H1 (cell line): ENCODE data around the gene SLC15A3. TPM values are rescaled to one million over a fixed set of nuclear protein-coding genes. Genes with fewer than 3 reads are reported as not detected.

Experiments
- CTCF ChIA-PET: fragments of 300-600 bp; sonication (Branson Sonifier 250); formaldehyde crosslinking; loops from one replicate; lab custom pipeline; 2021; ENCODE audit not compliant: partially characterized antibody; lab: Charles Lee
- POLR2A ChIA-PET: fragments of 300-600 bp; sonication (Branson Sonifier 250); formaldehyde crosslinking; loops from one replicate; lab custom pipeline; 2021; ENCODE audit warnings: inconsistent platforms; ENCODE audit not compliant: partially characterized antibody; lab: Charles Lee
- DNase-seq, 2 experiments: peaks; one replicate each; pipeline versions ENCODE4 v3.0.0 to v3.0.0-alpha.2; 2010 to 2022; ENCODE audit warnings: low spot score in 2 of 2, low read depth in 1 of 2, mixed read lengths in 1 of 2
- FAIRE-seq: peaks from 2 replicates; lab custom pipeline; 2011; peaks lifted over from hg19 to GRCh38; lab: Jason Lieb, UNC
- H2AFZ ChIP-seq: 2 replicates; pipeline ENCODE4 v1.8.1; 2012; ENCODE audit warnings: low read length, inconsistent platforms
- H2AK5ac ChIP-seq: 2 replicates; pipeline ENCODE4 v1.6.1; 2013; ENCODE audit warnings: low read depth, low read length
- H2BK120ac ChIP-seq: replicated peaks from 2 replicates; pipeline ENCODE3; 2013; ENCODE audit warnings: low read depth, low read length, inconsistent platforms
- H2BK12ac ChIP-seq: 2 replicates; pipeline ENCODE4 v1.6.1; 2013; ENCODE audit warnings: low read depth, low read length
- H2BK15ac ChIP-seq: 2 replicates; pipeline ENCODE4 v1.6.1; 2013; ENCODE audit warnings: low read length
- H2BK20ac ChIP-seq: 2 replicates; pipeline ENCODE4 v1.6.1; 2013; ENCODE audit warnings: low read length
- H2BK5ac ChIP-seq: 2 replicates; pipeline ENCODE4 v1.6.1; 2013; ENCODE audit warnings: low read depth, low read length
- H3K14ac ChIP-seq: 2 replicates; pipeline ENCODE4 v1.6.1; 2013; ENCODE audit warnings: inconsistent platforms; ENCODE audit not compliant: insufficient read length
- H3K18ac ChIP-seq: 2 replicates; pipeline ENCODE4 v1.6.1; 2013; ENCODE audit warnings: low read length; ENCODE audit errors: extremely low read depth
- H3K23ac ChIP-seq: 2 replicates; pipeline ENCODE4 v1.6.1; 2013; ENCODE audit warnings: inconsistent platforms; ENCODE audit not compliant: insufficient read length
- H3K23me2 ChIP-seq: 2 replicates; pipeline ENCODE4 v1.6.1; 2013; ENCODE audit warnings: low read depth, low read length
- H3K27ac ChIP-seq: 2 replicates; pipeline ENCODE4 v1.6.1; 2011; ENCODE audit warnings: low read depth, low read length, inconsistent platforms
- H3K27me3 ChIP-seq, 4 experiments: replicated peaks in 1 of 4; 1 replicate in 1 of 4; 2 replicates in 3 of 4; pipeline versions ENCODE4 v1.6.1 to v1.8.1; 2011 to 2013; ENCODE audit warnings: low read length in 3 of 4, mild to moderate bottlenecking in 3 of 4, inconsistent platforms in 2 of 4, mixed read lengths in 2 of 4, moderate library complexity in 1 of 4; ENCODE audit not compliant: control insufficient read depth in 3 of 4, insufficient read depth in 3 of 4; ENCODE audit errors: extremely low read depth in 1 of 4
- H3K36me3 ChIP-seq, 4 experiments: 2 replicates each; pipeline versions ENCODE4 v1.6.1 to v1.8.1; 2011 to 2013; ENCODE audit warnings: mild to moderate bottlenecking in 4 of 4, low read length in 3 of 4, moderate library complexity in 2 of 4, control low read depth in 1 of 4, inconsistent platforms in 1 of 4; ENCODE audit not compliant: insufficient read depth in 4 of 4, control insufficient read depth in 2 of 4
- H3K4ac ChIP-seq: replicated peaks from 2 replicates; pipeline ENCODE3; 2013; ENCODE audit warnings: low read length, low read depth, mixed read lengths, inconsistent platforms; ENCODE audit not compliant: insufficient read length
- H3K4me1 ChIP-seq, 4 experiments: replicated peaks in 1 of 4; 1 replicate in 1 of 4; 2 replicates in 3 of 4; pipeline versions ENCODE4 v1.6.1 to v1.8.1; 2011 to 2013; ENCODE audit warnings: low read length in 3 of 4, inconsistent platforms in 2 of 4, mixed read lengths in 1 of 4; ENCODE audit not compliant: insufficient read depth in 4 of 4, control insufficient read depth in 3 of 4
- H3K4me2 ChIP-seq, 2 experiments: 2 replicates each; pipeline versions ENCODE4 v1.6.1 to v1.8.1; 2011 to 2013; ENCODE audit warnings: low read depth in 2 of 2, low read length in 2 of 2, control low read depth in 1 of 2, inconsistent platforms in 1 of 2, mild to moderate bottlenecking in 1 of 2; ENCODE audit not compliant: insufficient read depth in 1 of 2
- H3K4me3 ChIP-seq, 4 experiments: fragments of 200-600, 300-600 bp in 1 of 4; sonication (generic), shearing (Covaris generic), sonication (Bioruptor Twin) in 1 of 4; 2 replicates each; pipeline versions ENCODE4 v1.5.1 to v1.8.1; 2011 to 2016; ENCODE audit warnings: low read length in 4 of 4, low read depth in 3 of 4, control low read depth in 2 of 4, inconsistent platforms in 2 of 4, mild to moderate bottlenecking in 2 of 4, mixed read lengths in 1 of 4, moderate library complexity in 1 of 4; ENCODE audit not compliant: insufficient read depth in 2 of 4; ENCODE audit errors: extremely low read depth in 1 of 4
- H3K56ac ChIP-seq: replicated peaks from 2 replicates; pipeline ENCODE3; 2013; ENCODE audit warnings: low read depth, mild to moderate bottlenecking, mixed read lengths, low read length, inconsistent platforms; ENCODE audit not compliant: insufficient read length
- H3K79me1 ChIP-seq: 2 replicates; pipeline ENCODE4 v1.6.1; 2013; ENCODE audit warnings: low read depth, low read length, control low read depth
- H3K79me2 ChIP-seq, 2 experiments: 2 replicates each; pipeline versions ENCODE4 v1.6.1 to v1.8.1; 2012 to 2013; ENCODE audit warnings: low read length in 2 of 2, mild to moderate bottlenecking in 2 of 2, inconsistent platforms in 1 of 2; ENCODE audit not compliant: insufficient read depth in 2 of 2, control insufficient read depth in 1 of 2
- H3K9ac ChIP-seq, 4 experiments: replicated peaks in 1 of 4; 1 replicate in 1 of 4; 2 replicates in 3 of 4; pipeline versions ENCODE4 v1.6.1 to v1.8.1; 2011 to 2013; ENCODE audit warnings: low read depth in 3 of 4, low read length in 3 of 4, control low read depth in 2 of 4, mild to moderate bottlenecking in 2 of 4, moderate library complexity in 2 of 4, inconsistent platforms in 1 of 4; ENCODE audit errors: extremely low read depth in 1 of 4
- H3K9me3 ChIP-seq, 2 experiments: 2 replicates each; pipeline versions ENCODE4 v1.6.1 to v1.8.1; 2012 to 2013; ENCODE audit warnings: mild to moderate bottlenecking in 2 of 2, moderate library complexity in 2 of 2, control low read depth in 1 of 2, inconsistent platforms in 1 of 2, low read depth in 1 of 2, low read length in 1 of 2, mixed read lengths in 1 of 2; ENCODE audit not compliant: insufficient read depth in 2 of 2
- H4K20me1 ChIP-seq, 2 experiments: replicated peaks in 1 of 2; 2 replicates each; pipeline versions ENCODE3 to v1.8.1; 2011 to 2013; ENCODE audit warnings: inconsistent platforms in 2 of 2, low read length in 2 of 2, mild to moderate bottlenecking in 1 of 2; ENCODE audit not compliant: insufficient read depth in 2 of 2, control insufficient read depth in 1 of 2
- H4K5ac ChIP-seq: 2 replicates; pipeline ENCODE4 v1.6.1; 2013; ENCODE audit warnings: low read length, low read depth, mixed read lengths, inconsistent platforms; ENCODE audit not compliant: insufficient read length
- H4K8ac ChIP-seq: 2 replicates; pipeline ENCODE4 v1.8.0; 2013; ENCODE audit warnings: mild to moderate bottlenecking, moderate library complexity, low read length, inconsistent platforms; ENCODE audit not compliant: insufficient read depth; ENCODE audit errors: extremely low read depth
- H4K91ac ChIP-seq: replicated peaks from 2 replicates; pipeline ENCODE3; 2013; ENCODE audit warnings: low read length, mixed read lengths, inconsistent platforms; ENCODE audit not compliant: insufficient read length
- POU5F1 ChIP-seq: IDR thresholded peaks from 2 replicates; pipeline ENCODE4 v1.6.1; 2011; ENCODE audit warnings: low read depth, mild to moderate bottlenecking, low read length, moderate library complexity
- YY1 ChIP-seq: IDR thresholded peaks from 2 replicates; pipeline ENCODE4 v1.6.1; 2011; ENCODE audit warnings: low read depth, mild to moderate bottlenecking, low read length
- WGBS, 2 experiments: shearing (Covaris generic) in 1 of 2; methylation state at CpG; one replicate each; pipeline versions ENCODE4 v1.1.6 to v1.1.7; 2013 to 2015; ENCODE audit warnings: low lambda C conversion rate in 2 of 2, mixed read lengths in 2 of 2, inconsistent platforms in 1 of 2, low coverage in 1 of 2, missing lambda C conversion rate in 1 of 2; ENCODE audit not compliant: insufficient replicate concordance in 2 of 2, insufficient coverage in 1 of 2, insufficient read length in 1 of 2; ENCODE audit errors: extremely low coverage in 1 of 2, missing lambda C conversion rate in 1 of 2; 5-methylcytosine and 5-hydroxymethylcytosine counted together
- polyA plus RNA-seq, 7 experiments: library from polyadenylated mRNA; depleted of rRNA in 3 of 7; stranded (reverse) in 5 of 7; unstranded in 2 of 7; fragments of >200 nt in 5 of 7; fragments of 200-250 nt in 2 of 7; gene quantifications; 1 replicate in 5 of 7; 2 replicates in 1 of 7; 4 replicates in 1 of 7; pipeline versions ENCODE4 v1.2.1 to v1.2.3, GENCODE V29; 2011 to 2013; ENCODE audit warnings: missing spikeins in 2 of 7, mixed read lengths in 2 of 7
- total RNA-seq: library from RNA; stranded (reverse); fragmentation: NEBNext Ultra II Directional; extraction: Animal tissue kit (Norgen Biotek cat#: 25700); gene quantifications from 2 replicates; pipeline ENCODE4 v1.2.1, GENCODE V29; 2021

SLC15A3 gene
- total and polyA plus RNA-seq, 2 of the 8 experiments (the other 6 are each of a cell fraction or from before 2014, with no cell fraction given): 25.8 to 31.0 TPM

GRCh38 chr11:60928563-60929001, 23.4 kb downstream of the SLC15A3 start:
- Histone ChIP-seq H3K4me2 (no peak overlapping the region), H2AFZ (no peak overlapping the region), H3K23ac (no peak overlapping the region), H2BK5ac (no peak overlapping the region), H4K20me1 (peaks cover 6 to 12% of the 10 kb centered on the region in 2 experiments), H2BK120ac (no peak overlapping the region), H2BK20ac (no peak overlapping the region), H2BK15ac (no peak overlapping the region), H3K4ac (no peak overlapping the region), H3K79me2 (no peaks in the 10 kb centered on the region), H3K56ac (no peak overlapping the region), H3K9me3 (no peaks in the 10 kb centered on the region), H2BK12ac (no peak overlapping the region), H4K91ac (no peak overlapping the region), H3K36me3 (peaks cover 10 to 48% (median 24%) of the 10 kb centered on the region in 4 experiments; a peak in 7 of 8 replicates), H2AK5ac (no peak overlapping the region), H3K4me3 (no peak overlapping the region), H3K79me1 (peaks cover 11% of the 10 kb centered on the region), H3K18ac (no peak overlapping the region), H4K5ac (no peak overlapping the region), H3K23me2 (peaks cover 11% of the 10 kb centered on the region; the same call in 1 of the 2 replicates)
- WGBS, 2 experiments: 88% methylated on average over 20 of the region's 20 CpGs; no CpG with 5 or more reads in 1 of the 2 experiments
- POLR2A ChIA-PET: interaction anchor here (1.4 kb wide), 2 partner anchors 12 to 17 kb away, joined by 3 to 4 read pairs; no protein-coding TSS in a partner anchor
- CTCF ChIA-PET: interaction anchor here (0.9 to 1.9 kb wide), 3 partner anchors 10 to 97 kb away, joined by 3 to 9 read pairs (median 3); no protein-coding TSS in a partner anchor
- DNase-seq: no peak
- TF ChIP-seq YY1 (no peak), POU5F1 (no peak)
- TF ChIP-seq, all 59 proteins: peak for 0
- H3K27me3 ChIP-seq: peaks cover 0 to 3% (median 0%) of the 10 kb centered on the region in 4 experiments; a peak in 1 of 7 replicates
- peaks cover 5 to 14% (median 6%) of the 10 kb centered on the region in 4 experiments; a peak in 6 of 7 replicates for H3K4me1 ChIP-seq
- no peak for FAIRE-seq
- H3K14ac ChIP-seq: no peak overlapping the region
- no peak overlapping the region for H4K8ac ChIP-seq
- no peak overlapping the region for H3K9ac ChIP-seq
- no peak overlapping the region for H3K27ac ChIP-seq
